HEK293T (cell line): ENCODE results near the gene ARID4A.

Experiments used
- BHLHE40 ChIP-seq: fragments of 450-650 bp; IDR thresholded peaks from 2 replicates; pipeline ENCODE4 v1.6.1; 2016; ENCODE audit warnings: mild to moderate bottlenecking, moderate library complexity, borderline replicate concordance
- FOXM1 ChIP-seq: fragments of 450-650 bp; IDR thresholded peaks from 2 replicates; pipeline ENCODE4 v1.6.1; 2017; ENCODE audit warnings: mild to moderate bottlenecking, borderline replicate concordance
- SP1 ChIP-seq: fragments of 450-650 bp; IDR thresholded peaks from 2 replicates; pipeline ENCODE4 v1.6.1; 2017

GRCh38 chr14:58298477-58299400, at the start of gene ARID4A:
- TF ChIP-seq SP1 (no peak), FOXM1 (no peak), BHLHE40 (no peak)
